ENCODE data around the gene SON.

- TF ChIP-seq CTCF (IDR thresholded peaks at IDR 0.05) (no peak), POLR2A (IDR thresholded peaks at IDR 0.05) (no peak)
Observed at GRCh38 chr21:33586927-33587326, 44.1 kb downstream of the SON start.

Measured in right lobe of liver (tissue), 4 donors.